IMR-90 (cell line): ENCODE data around the gene RSPH3. TPM values are rescaled to one million over a fixed set of nuclear protein-coding genes. Genes with fewer than 3 reads are reported as not detected.

Experiments used
- ATAC-seq: fragments of 200-7000 bp; cut with Tn5 transposase; 2 replicates; pipeline ENCODE4 v1.9.1; 2020; ENCODE audit warnings: low read depth, mild to moderate bottlenecking, moderate library complexity
- BruUV-seq: library from RNA; stranded (reverse); fragments of 400-500 nt; replicated peaks from 2 replicates; lab custom pipeline; 2021; lab: Mats Ljungman, UMichigan
- CTCF ChIA-PET: fragments of 300-600 bp; formaldehyde crosslinking; extraction: SDS; loops from one replicate; lab custom pipeline; 2021; ENCODE audit warnings: antibody characterized with exemption; lab: Yijun Ruan, JAX
- POLR2A ChIA-PET: fragments of 300-600 bp; sonication (Branson Sonifier 250); formaldehyde crosslinking; loops from one replicate; lab custom pipeline; 2022; ENCODE audit warnings: antibody characterized with exemption; ENCODE audit not compliant: unreplicated experiment; lab: Charles Lee
- DNase-seq: peaks from one replicate; pipeline ENCODE4 v3.0.0; 2013
- H2AFZ ChIP-seq: replicated peaks from 2 replicates; pipeline ENCODE3; 2013; ENCODE audit warnings: low read length, mild to moderate bottlenecking; ENCODE audit not compliant: poor library complexity
- H2AK5ac ChIP-seq: 2 replicates; pipeline ENCODE4 v1.6.1; 2013; ENCODE audit warnings: low read depth, low read length, inconsistent platforms
- H2AK9ac ChIP-seq: replicated peaks from 2 replicates; pipeline ENCODE3; 2013; ENCODE audit warnings: mild to moderate bottlenecking, low read depth, low read length, moderate library complexity; ENCODE audit not compliant: poor library complexity
- H2BK120ac ChIP-seq: 2 replicates; pipeline ENCODE4 v1.6.1; 2013; ENCODE audit warnings: low read depth, low read length, inconsistent platforms
- H2BK15ac ChIP-seq: 3 replicates; pipeline ENCODE4 v1.6.1; 2013; ENCODE audit warnings: low read depth, low read length, inconsistent platforms
- H2BK20ac ChIP-seq: 2 replicates; pipeline ENCODE4 v1.6.1; 2013; ENCODE audit warnings: low read depth, mild to moderate bottlenecking, inconsistent platforms, low read length, moderate library complexity
- H2BK5ac ChIP-seq: 2 replicates; pipeline ENCODE4 v1.6.1; 2013; ENCODE audit warnings: mild to moderate bottlenecking, low read depth, low read length, inconsistent platforms; ENCODE audit not compliant: poor library complexity, severe bottlenecking
- H3K14ac ChIP-seq: replicated peaks from 2 replicates; pipeline ENCODE4 v1.6.1; 2013; ENCODE audit warnings: low read depth, low read length, inconsistent platforms
- H3K18ac ChIP-seq: 2 replicates; pipeline ENCODE4 v1.6.1; 2013; ENCODE audit warnings: low read depth, low read length, control low read depth
- H3K23ac ChIP-seq: 2 replicates; pipeline ENCODE4 v1.6.1; 2013; ENCODE audit warnings: low read depth, low read length, inconsistent platforms
- H3K27ac ChIP-seq: 2 replicates; pipeline ENCODE4 v1.5.1; 2013; ENCODE audit warnings: mild to moderate bottlenecking, control low read depth, low read length; ENCODE audit not compliant: insufficient read depth
- H3K27me3 ChIP-seq: 2 replicates; pipeline ENCODE4 v1.6.1; 2013; ENCODE audit warnings: low read length; ENCODE audit not compliant: control insufficient read depth, insufficient read depth
- H3K36me3 ChIP-seq: 2 replicates; pipeline ENCODE4 v1.6.1; 2013; ENCODE audit warnings: low read length, mixed read lengths; ENCODE audit not compliant: control insufficient read depth, insufficient read depth
- H3K4ac ChIP-seq: 2 replicates; pipeline ENCODE4 v1.6.1; 2013; ENCODE audit warnings: low read depth, low read length, inconsistent platforms
- H3K4me1 ChIP-seq: 2 replicates; pipeline ENCODE4 v1.6.1; 2013; ENCODE audit warnings: low read length, mixed read lengths; ENCODE audit not compliant: control insufficient read depth, insufficient read depth
- H3K4me2 ChIP-seq: 2 replicates; pipeline ENCODE4 v1.6.1; 2013; ENCODE audit warnings: low read depth, mild to moderate bottlenecking, control low read depth, low read length, moderate library complexity
- H3K4me3 ChIP-seq: 2 replicates; pipeline ENCODE4 v1.5.1; 2013; ENCODE audit warnings: low read depth, mild to moderate bottlenecking, control low read depth, low read length, moderate library complexity; ENCODE audit not compliant: insufficient read depth
- H3K56ac ChIP-seq: 2 replicates; pipeline ENCODE4 v1.6.1; 2013; ENCODE audit warnings: low read length, inconsistent platforms; ENCODE audit not compliant: insufficient read depth; ENCODE audit errors: extremely low read depth
- H3K79me1 ChIP-seq, 2 experiments: 2 replicates each; pipeline ENCODE4 v1.6.1; 2013; ENCODE audit warnings: low read length in 2 of 2, inconsistent platforms in 1 of 2, low read depth in 1 of 2
- H3K9ac ChIP-seq: 2 replicates; pipeline ENCODE4 v1.6.1; 2013; ENCODE audit warnings: low read depth, low read length, control low read depth
- H3K9me1 ChIP-seq: 2 replicates; pipeline ENCODE4 v1.6.1; 2013; ENCODE audit warnings: low read length, inconsistent platforms; ENCODE audit not compliant: insufficient read depth
- H3K9me3 ChIP-seq: 2 replicates; pipeline ENCODE4 v1.6.1; 2013; ENCODE audit warnings: low read length; ENCODE audit not compliant: control insufficient read depth, insufficient read depth
- H4K20me1 ChIP-seq: 2 replicates; pipeline ENCODE4 v1.6.1; 2013; ENCODE audit warnings: low read length, inconsistent platforms; ENCODE audit not compliant: insufficient read depth
- H4K5ac ChIP-seq: 2 replicates; pipeline ENCODE4 v1.6.1; 2013; ENCODE audit warnings: mild to moderate bottlenecking, low read depth, low read length, control low read depth
- H4K8ac ChIP-seq, 2 experiments: 2 replicates each; pipeline ENCODE4 v1.6.1; 2013; ENCODE audit warnings: low read depth in 2 of 2, low read length in 2 of 2, control low read depth in 1 of 2, inconsistent platforms in 1 of 2
- H4K91ac ChIP-seq: 2 replicates; pipeline ENCODE4 v1.6.1; 2013; ENCODE audit warnings: low read depth, low read length, inconsistent platforms; ENCODE audit not compliant: insufficient read depth
- BHLHE40 ChIP-seq: fragments of 150-350 bp; IDR thresholded peaks from 2 replicates; pipeline ENCODE4 v1.6.1; 2016; ENCODE audit warnings: mild to moderate bottlenecking, low read depth, low read length
- CEBPB ChIP-seq: IDR thresholded peaks from 2 replicates; pipeline ENCODE4 v1.6.1; 2012; ENCODE audit warnings: low read depth, low read length, improper control_type of control experiment
- CHD1 ChIP-seq: IDR thresholded peaks from 2 replicates; pipeline ENCODE4 v1.6.1; 2012; ENCODE audit warnings: low read depth, low read length, improper control_type of control experiment
- MAFK ChIP-seq: IDR thresholded peaks from 2 replicates; pipeline ENCODE4 v1.6.1; 2012; ENCODE audit warnings: low read depth, low read length, improper control_type of control experiment
- MAZ ChIP-seq: IDR thresholded peaks from 2 replicates; pipeline ENCODE4 v1.6.1; 2012; ENCODE audit warnings: low read depth, mild to moderate bottlenecking, low read length, improper control_type of control experiment, moderate library complexity, borderline replicate concordance
- MXI1 ChIP-seq: IDR thresholded peaks from 2 replicates; pipeline ENCODE4 v1.6.1; 2012; ENCODE audit warnings: low read depth, mild to moderate bottlenecking, low read length, moderate library complexity, borderline replicate concordance
- NFE2L2 ChIP-seq: fragments of 150-350 bp; IDR thresholded peaks from 2 replicates; pipeline ENCODE4 v1.6.1; 2016; ENCODE audit warnings: low read depth, mild to moderate bottlenecking, low read length
- RAD21 ChIP-seq: IDR thresholded peaks from 2 replicates; pipeline ENCODE4 v1.6.1; 2012; ENCODE audit warnings: low read length, improper control_type of control experiment
- RCOR1 ChIP-seq: IDR thresholded peaks from 2 replicates; pipeline ENCODE4 v1.6.1; 2012; ENCODE audit warnings: mild to moderate bottlenecking, low read length, improper control_type of control experiment; ENCODE audit not compliant: insufficient replicate concordance
- SMC3 ChIP-seq: fragments of 150-350 bp; IDR thresholded peaks from 2 replicates; pipeline ENCODE4 v1.6.1; 2016; ENCODE audit warnings: low read depth, mild to moderate bottlenecking, antibody characterized with exemption, low read length, moderate library complexity
- WGBS, 2 experiments: methylation state at CpG; one replicate each; pipeline versions ENCODE4 v1.1.5 to v1.1.7; 2013; ENCODE audit warnings: missing lambda C conversion rate in 2 of 2; ENCODE audit not compliant: insufficient read length in 1 of 2; ENCODE audit errors: extremely low coverage in 2 of 2; 5-methylcytosine and 5-hydroxymethylcytosine counted together
- dilution Hi-C: fragments of 300-500 bp; cut with HindIII; formaldehyde crosslinking; loops from one replicate; pipeline ENCODE4 v1.14.3; 2018; ENCODE audit warnings: low sequenced_read_pairs; ENCODE audit not compliant: unreplicated experiment
- in situ Hi-C: fragments of 300-500 bp; cut with MboI; formaldehyde crosslinking; loops from 3 replicates; pipeline ENCODE4 v1.14.3; 2019; ENCODE audit warnings: low sequenced_read_pairs, inconsistent platforms, mixed read lengths
- intact Hi-C: fragments of 100-400 bp; cut with micrococcal nuclease; formaldehyde crosslinking; loops from 2 replicates; pipeline ENCODE4 v1.10.0; 2022
- polyA plus RNA-seq, 3 experiments: library from polyadenylated mRNA; depleted of rRNA; stranded (reverse); fragments of >200 nt; gene quantifications; 2 replicates each; pipeline ENCODE4 v1.2.3, GENCODE V29; 2012; ENCODE audit warnings: low replicate concordance in 1 of 3
- total RNA-seq: library from RNA; depleted of rRNA; stranded (reverse); fragments of >200 nt; gene quantifications from 2 replicates; pipeline ENCODE4 v1.2.3, GENCODE V29; 2012
- TF ChIP-seq, protein P1 (sequence below): fragments of 150-350 bp; IDR thresholded peaks from 2 replicates; pipeline ENCODE4 v1.6.1; 2016; ENCODE audit warnings: low read depth, mild to moderate bottlenecking, low read length, moderate library complexity, borderline replicate concordance
- TF ChIP-seq, protein P2 (sequence below): fragments of 150-350 bp; IDR thresholded peaks from 2 replicates; pipeline ENCODE4 v1.6.1; 2017; ENCODE audit warnings: mild to moderate bottlenecking, antibody characterized with exemption, low read length, low read depth
- TF ChIP-seq, protein P3 (sequence below): conservative IDR thresholded peaks from 2 replicates; pipeline ENCODE4 v1.5.1; 2012; ENCODE audit warnings: mild to moderate bottlenecking, low read depth, low read length, improper control_type of control experiment

Gene RSPH3
- total and polyA plus RNA-seq, 2 of the 4 experiments (the other 2 are of a cell fraction) = 1.7 to 3.0 TPM

DNA sequence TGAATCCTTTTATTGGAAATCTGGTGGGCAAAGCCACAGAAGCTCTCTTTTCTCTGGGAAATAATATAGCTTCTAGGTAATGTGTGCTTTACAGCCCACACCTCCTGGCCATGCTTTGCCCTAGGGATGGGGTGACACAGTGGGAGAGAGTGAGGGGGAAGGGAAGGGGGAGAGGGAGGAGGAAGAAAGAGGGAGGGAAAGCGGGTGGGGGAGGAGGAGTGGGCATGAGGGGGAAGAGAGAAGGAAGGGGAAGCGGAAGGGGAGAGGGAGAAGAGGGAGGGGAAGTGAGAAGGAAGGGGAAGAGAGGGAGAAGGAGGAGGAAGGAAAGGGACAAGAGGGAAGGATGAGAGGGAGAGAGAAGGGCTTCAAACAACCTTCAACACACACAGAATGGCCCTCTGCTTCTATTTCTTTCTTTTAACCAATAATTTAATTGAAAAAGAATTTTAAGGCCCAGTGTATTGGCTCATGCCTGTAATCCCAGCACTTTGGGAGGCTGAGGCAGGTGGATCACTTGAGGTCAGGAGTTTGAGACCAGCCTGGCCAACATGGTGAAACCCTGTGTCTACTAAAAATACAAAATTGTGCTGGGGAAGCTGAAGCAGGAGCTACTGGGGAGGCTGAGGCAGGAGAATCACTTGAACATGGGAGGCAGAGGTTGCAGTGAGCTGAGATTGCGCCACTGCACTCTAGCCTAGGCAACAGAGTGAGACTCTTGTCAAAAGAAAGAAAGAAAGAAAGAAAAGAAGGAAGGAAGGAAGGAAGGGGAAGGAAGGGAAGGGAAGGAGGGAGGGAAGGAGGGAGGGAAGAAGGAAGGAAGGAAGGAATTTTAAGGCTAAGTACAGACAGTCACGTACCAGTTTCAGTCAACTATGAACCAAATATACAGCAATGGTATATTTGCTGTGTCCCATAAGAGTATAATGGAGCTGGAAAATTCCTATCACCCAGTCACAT is 75.2 kb downstream of the RSPH3 start:
- BruUV-seq = no TSS peak
- no peak overlapping the region for H2BK20ac ChIP-seq
- TF ChIP-seq, protein P1, sequence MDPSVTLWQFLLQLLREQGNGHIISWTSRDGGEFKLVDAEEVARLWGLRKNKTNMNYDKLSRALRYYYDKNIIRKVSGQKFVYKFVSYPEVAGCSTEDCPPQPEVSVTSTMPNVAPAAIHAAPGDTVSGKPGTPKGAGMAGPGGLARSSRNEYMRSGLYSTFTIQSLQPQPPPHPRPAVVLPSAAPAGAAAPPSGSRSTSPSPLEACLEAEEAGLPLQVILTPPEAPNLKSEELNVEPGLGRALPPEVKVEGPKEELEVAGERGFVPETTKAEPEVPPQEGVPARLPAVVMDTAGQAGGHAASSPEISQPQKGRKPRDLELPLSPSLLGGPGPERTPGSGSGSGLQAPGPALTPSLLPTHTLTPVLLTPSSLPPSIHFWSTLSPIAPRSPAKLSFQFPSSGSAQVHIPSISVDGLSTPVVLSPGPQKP = no peak
- TF ChIP-seq CEBPB (no peak), MXI1 (no peak), BHLHE40 (no peak), MAZ (no peak), CHD1 (no peak), SMC3 (no peak), RCOR1 (no peak), MAFK (no peak), NFE2L2 (no peak), RAD21 (no peak)
- TF ChIP-seq, protein P2, sequence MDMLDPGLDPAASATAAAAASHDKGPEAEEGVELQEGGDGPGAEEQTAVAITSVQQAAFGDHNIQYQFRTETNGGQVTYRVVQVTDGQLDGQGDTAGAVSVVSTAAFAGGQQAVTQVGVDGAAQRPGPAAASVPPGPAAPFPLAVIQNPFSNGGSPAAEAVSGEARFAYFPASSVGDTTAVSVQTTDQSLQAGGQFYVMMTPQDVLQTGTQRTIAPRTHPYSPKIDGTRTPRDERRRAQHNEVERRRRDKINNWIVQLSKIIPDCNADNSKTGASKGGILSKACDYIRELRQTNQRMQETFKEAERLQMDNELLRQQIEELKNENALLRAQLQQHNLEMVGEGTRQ = no peak
- TF ChIP-seq, protein P3, sequence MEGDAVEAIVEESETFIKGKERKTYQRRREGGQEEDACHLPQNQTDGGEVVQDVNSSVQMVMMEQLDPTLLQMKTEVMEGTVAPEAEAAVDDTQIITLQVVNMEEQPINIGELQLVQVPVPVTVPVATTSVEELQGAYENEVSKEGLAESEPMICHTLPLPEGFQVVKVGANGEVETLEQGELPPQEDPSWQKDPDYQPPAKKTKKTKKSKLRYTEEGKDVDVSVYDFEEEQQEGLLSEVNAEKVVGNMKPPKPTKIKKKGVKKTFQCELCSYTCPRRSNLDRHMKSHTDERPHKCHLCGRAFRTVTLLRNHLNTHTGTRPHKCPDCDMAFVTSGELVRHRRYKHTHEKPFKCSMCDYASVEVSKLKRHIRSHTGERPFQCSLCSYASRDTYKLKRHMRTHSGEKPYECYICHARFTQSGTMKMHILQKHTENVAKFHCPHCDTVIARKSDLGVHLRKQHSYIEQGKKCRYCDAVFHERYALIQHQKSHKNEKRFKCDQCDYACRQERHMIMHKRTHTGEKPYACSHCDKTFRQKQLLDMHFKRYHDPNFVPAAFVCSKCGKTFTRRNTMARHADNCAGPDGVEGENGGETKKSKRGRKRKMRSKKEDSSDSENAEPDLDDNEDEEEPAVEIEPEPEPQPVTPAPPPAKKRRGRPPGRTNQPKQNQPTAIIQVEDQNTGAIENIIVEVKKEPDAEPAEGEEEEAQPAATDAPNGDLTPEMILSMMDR = no peak

More for the DNA sequence above, 75.2 kb downstream of the RSPH3 start:
- no peak overlapping the region for H2AK9ac ChIP-seq
- ATAC-seq = no peak
- H2AK5ac ChIP-seq = peak overlapping the region; percentile 69; the same call in 1 of the 2 replicates
- no peak overlapping the region for H3K9ac ChIP-seq
- H2BK15ac ChIP-seq = no peak overlapping the region
- no peaks in the 10 kb centered on the region for H3K4me1 ChIP-seq
- in situ Hi-C loops (no loop called here), intact Hi-C loops (no loop called here), dilution Hi-C loops (no loop called here)
- no peak for DNase-seq
- ChIA-PET CTCF (interaction anchor here (0.6 kb wide), 1 partner anchor 110 kb away, joined by 4 read pairs; no protein-coding TSS in a partner anchor), POLR2A (no interaction called here)
- no peaks in the 10 kb centered on the region for H4K20me1 ChIP-seq
- H3K4ac ChIP-seq = peak overlapping the region; percentile 40; the same call in 1 of the 2 replicates
- H3K79me1 ChIP-seq = no peaks in the 10 kb centered on the region
- H3K18ac ChIP-seq = no peak overlapping the region
- no peak overlapping the region for H3K27ac ChIP-seq
- no peak overlapping the region for H3K56ac ChIP-seq
- no peak overlapping the region for H3K4me2 ChIP-seq
- no peak overlapping the region for H4K91ac ChIP-seq
- H3K27me3 ChIP-seq = no peaks in the 10 kb centered on the region
- 75% methylated on average over 2 of the region's 4 CpGs; no CpG with 5 or more reads in 1 of the 2 experiments for WGBS, 2 experiments
- no peaks in the 10 kb centered on the region for H3K9me3 ChIP-seq
- H3K14ac ChIP-seq = no peak overlapping the region; the same call in 1 of the 2 replicates
- H2AFZ ChIP-seq = no peak overlapping the region
- no peak overlapping the region for H4K8ac ChIP-seq
- H3K4me3 ChIP-seq = no peak overlapping the region
- H2BK120ac ChIP-seq = no peak overlapping the region
- H3K23ac ChIP-seq = no peak overlapping the region
- no peaks in the 10 kb centered on the region; the same call in 1 of the 2 replicates for H3K9me1 ChIP-seq
- no peaks in the 10 kb centered on the region for H3K36me3 ChIP-seq
- no peak overlapping the region for H4K5ac ChIP-seq
- no peak overlapping the region for H2BK5ac ChIP-seq
